H54 (cell line): ENCODE data around the gene PARD3.

Experiments used
- DNase-seq: peaks from one replicate; pipeline ENCODE4 v3.0.0; 2011; ENCODE audit warnings: low spot score, mixed read lengths; ENCODE audit not compliant: insufficient read length
- FAIRE-seq: peaks from 3 replicates; lab custom pipeline; 2011; peaks lifted over from hg19 to GRCh38; lab: Jason Lieb, UNC
- POLR2A ChIP-seq: IDR thresholded peaks from 2 replicates; pipeline ENCODE4 v1.6.1; 2011; ENCODE audit warnings: low read depth, mild to moderate bottlenecking, low read length

The PARD3 gene

DNA sequence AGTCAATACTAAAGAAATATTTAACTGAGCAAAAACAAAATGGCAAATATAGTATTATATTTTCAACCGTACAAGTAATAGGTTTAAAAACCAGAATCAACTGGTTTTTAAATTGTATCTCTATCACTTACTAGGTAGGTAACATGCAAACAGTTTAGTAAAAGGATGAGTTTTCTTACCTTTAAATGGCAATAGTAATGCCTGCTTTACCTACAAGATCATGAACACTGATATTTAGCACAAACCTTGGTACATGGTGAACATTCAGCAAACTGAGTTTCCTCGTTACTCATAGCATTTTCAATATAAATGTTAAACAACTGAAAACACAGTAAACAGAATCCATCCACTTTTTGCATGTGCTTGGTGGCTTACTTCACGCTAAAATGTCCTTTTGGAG, 389.1 kb downstream of the PARD3 start:
- TF ChIP-seq POLR2A = no peak
- no peak for DNase-seq
- peak; percentile 43 for FAIRE-seq

DNA sequence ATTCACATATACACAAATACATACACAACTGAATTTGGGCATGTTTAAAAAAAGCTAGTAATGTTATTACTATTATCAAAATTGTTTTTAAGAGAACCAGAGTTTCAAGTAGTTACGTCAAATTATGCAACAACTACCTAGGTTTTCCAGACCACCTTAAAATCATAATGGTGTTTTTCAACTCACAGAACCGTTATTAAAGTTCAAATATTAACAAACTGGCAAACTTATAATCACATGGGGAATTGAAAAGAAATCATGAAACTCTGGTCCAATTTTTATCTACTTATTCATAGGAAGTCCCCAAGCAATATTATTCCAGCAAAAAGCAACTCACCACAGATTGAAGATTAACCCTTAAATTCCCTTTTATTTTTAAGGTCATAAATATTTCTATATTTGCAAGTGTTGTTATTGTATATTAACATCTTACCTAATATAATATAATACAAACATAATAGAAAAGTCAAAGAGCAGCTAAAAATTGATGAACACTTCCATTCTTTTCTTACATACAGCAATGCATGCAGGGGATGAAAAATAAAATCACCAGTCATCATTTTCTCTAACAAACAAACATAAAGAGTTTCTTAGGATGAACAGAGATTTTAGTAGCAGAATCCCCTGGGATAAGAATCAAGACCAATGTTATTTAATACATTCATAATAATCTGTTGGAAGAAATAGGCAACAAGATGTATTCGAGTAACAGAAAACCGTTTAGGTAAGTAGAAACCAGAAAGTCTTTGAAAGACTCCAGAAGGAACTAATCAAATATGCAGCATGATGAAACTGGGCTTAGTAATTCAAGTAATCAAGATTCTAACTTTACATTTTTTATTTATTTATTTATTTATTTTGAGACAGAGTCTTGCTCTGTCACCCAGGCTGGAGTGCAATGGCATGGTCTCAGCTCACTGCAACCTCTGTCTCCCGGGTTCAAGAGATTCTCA, 391.1 kb downstream of the PARD3 start:
- DNase-seq = no peak
- FAIRE-seq = no peak
- TF ChIP-seq POLR2A = no peak

DNA sequence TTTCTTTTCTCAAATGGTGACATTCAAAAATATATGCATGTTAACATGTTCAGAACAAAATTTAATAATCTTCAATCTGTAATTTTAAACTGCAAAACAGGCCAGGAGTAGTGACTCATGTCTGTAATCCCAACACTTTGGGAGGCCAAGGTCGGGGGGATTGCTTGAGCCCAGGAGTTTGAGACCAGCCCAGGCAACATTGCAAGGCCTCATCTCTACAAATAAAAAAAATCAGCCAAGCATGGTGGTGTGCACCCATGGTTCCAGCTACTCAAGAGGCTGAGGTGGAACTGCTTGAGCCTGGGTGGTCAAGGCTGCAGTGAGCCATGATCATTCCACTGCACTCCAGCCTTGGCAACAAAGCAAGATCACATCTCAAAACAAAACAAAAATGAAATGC, 394.3 kb downstream of the PARD3 start:
- no peak for TF ChIP-seq POLR2A
- DNase-seq = no peak
- no peak for FAIRE-seq

DNA sequence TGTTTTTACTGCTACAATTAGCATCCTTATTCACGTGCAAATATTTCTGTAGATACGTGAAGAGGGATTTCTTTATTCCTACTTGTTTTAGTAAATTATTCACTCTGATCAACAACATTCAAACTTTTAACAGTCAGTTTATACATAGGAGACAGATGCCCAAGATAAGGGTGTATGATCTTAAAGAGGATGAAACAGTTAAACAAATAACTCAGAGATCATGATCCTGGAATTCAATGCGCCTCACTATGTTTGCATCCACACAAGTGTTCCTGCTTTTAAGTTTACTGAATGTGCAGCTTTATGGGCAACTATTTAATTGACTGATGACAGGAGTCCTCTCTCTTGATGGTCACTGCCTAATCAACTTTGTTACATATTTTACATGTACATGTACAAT, 394.8 kb downstream of the PARD3 start:
- FAIRE-seq = no peak
- TF ChIP-seq POLR2A = no peak
- no peak for DNase-seq

DNA sequence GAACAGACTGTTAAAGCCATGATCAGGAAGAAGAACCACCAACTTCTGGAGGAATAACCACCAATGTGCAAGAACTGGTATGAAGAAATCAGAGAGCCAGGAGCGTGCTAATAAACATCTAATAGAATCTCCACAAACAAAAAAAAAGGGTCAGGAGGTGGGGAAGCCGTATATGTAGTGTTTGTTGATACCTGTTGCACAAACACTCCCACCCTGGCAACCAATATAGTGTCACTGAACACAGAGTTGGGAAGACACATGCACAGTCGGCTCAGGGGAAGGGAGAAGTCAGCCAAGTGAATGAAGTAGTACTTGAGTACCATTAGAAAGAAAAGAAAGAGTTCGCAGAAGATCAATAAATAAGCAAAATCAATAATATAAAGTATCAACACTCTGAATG, 400.1 kb downstream of the PARD3 start:
- DNase-seq (no peak), FAIRE-seq (no peak)
- no peak for TF ChIP-seq POLR2A

DNA sequence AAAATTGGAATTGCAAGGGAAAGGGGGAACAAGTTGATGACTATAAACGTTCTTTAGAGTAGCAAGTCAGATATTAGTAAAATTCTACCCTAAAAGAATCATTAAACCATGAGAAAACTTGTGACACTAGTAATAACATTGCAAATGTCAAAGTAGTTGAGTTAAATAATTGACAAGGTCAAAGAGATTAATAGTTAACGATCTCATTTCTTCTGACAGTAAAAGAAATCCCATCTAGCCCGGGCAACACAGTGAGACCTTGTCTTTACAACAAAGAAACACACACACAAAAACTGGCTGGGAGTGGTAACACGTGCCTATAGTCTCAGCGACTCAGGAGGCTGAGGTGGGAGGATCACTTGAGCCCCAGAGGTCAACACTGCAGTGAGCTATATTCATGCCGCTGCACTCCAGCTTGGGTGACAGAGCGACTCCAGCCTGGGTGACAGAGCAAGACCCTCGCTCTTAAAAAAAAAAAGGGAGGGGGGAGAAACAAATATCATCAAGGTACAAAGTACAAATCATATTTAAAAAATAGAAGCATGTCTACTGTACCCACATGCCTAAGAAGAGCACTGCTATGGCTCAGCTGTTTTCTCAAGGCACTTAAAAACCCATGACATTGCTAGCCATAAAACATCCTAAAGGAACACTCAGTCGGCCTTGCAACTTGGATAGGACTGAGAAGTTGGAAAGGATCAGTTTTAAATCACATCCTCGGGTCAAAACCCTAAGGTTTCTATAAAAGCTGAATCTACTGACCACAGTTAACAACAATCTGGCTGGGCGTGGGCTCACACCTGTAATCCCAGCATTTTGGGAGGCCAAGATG, 401.1 kb downstream of the PARD3 start:
- DNase-seq = no peak
- FAIRE-seq = no peak
- TF ChIP-seq POLR2A = no peak

DNA sequence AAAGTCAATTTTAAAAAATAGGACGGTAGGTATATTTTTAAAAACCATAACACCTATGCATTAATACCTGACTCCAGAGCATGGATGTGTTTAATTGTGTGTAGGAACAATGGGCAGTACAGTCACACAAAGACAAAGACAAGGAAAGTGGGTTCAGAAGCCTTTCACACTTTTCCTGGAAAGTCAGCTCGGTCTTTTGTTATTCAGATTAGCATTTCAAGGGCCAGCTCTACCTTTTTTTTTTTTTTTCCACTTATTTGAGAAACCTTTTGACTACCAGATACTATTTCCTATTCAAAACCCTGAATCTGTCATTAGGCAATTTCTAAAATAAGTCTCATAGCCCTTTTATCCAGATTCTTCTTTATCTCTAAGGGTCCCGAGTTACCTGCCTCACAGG, 401.9 kb downstream of the PARD3 start:
- TF ChIP-seq POLR2A = no peak
- no peak for DNase-seq
- FAIRE-seq = no peak

DNA sequence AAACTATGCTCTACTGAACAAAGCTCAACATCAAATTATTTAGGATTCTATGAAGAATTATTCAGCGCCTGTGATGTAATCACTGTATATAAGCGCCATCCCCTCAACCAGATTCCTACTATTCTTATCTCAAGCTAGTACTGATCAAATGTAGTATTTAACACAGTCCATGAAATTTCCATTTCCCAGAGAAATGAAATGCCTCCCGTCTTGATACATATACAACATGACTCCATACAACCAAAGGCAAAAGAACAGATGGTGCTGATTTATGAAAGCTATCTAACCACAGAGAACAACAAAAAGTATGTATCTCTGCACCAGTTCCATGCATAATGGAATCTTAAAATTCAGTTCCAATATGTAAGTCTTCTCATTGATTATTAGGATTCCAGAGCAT, 406.1 kb downstream of the PARD3 start:
- DNase-seq = no peak
- FAIRE-seq = peak; percentile 55
- TF ChIP-seq POLR2A = no peak

DNA sequence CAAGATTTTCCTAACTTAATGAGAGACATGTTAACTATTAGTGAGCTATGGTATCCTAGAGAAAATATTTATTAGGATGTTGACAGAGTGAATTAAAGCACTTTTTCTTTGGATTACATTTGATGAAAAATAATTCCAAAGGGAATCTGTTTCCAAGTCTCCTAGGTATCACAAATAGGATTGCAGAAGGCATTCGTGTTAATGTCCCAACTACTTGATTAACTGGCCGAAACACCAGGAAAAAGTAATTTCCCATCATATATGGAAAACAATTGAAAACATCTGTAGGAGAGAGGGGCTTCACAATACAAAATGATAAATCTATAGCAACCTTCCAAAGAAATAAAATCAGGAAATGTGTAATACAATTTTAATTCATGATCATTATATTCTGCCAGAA, 406.7 kb downstream of the PARD3 start:
- no peak for DNase-seq
- no peak for FAIRE-seq
- no peak for TF ChIP-seq POLR2A

DNA sequence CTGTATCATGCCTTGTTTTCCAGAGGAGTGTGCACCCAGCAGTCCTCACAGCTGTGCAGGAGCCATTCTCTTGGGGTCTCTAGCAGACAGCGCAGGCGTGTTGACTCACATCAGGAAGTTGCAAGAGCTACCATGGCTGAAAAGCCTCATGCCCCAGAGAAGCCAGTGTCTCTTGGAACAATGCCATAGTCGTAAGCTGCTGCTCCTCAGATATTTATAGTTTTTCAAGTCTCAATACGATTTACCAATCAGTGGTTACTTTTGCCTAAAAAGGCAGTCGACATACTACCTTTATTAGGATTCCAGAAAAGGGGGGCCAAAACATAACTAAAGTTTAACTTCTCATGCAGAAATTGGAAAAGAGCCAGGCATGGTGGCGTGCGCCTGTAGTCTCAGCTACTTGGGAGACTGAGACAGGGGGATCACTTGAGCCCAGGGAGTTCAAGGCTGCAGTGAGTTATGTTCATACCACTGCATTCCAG, 407.7 kb downstream of the PARD3 start:
- FAIRE-seq (peak; percentile 11), DNase-seq (no peak)
- no peak for TF ChIP-seq POLR2A

DNA sequence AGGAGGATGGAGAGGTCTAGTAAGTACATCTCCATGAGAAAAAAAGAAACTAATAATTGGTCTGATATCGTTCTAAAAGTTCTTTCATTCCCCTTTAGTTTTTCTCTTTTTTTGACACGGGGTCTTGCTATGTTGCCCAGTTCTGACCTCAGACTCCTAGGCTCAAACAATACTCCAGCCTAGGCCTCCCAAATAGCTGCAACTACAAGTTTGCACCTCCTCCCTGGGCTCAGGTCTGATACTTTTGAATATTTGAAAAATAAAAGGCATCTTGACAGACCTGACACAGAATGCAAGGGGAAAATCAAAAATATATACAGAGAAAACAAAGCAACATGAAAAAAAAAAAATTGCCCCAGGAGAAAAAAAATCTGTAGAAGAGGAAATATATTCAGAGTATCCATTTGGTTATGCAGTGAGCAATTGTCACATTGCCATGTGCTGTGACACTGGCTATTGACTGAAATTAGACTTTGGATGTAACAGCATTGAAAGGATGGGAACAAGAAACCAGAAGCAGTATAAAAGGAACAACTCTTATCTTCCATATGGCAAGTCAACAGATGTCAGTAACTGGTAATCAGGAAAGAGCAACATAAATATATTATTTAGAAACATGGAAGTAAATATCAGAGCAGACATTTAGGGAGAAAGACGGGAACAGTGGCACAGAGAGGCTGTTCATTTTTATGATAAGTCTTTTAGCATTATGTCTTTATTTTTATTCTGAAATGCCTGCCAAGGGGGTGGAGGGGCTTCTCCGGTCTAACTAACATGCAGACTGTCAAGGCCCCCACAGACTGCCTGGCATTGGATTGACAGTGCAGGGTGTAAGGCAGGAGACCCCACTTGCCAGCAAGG, 408.4 kb downstream of the PARD3 start:
- TF ChIP-seq POLR2A = no peak
- no peak for DNase-seq
- FAIRE-seq = no peak

DNA sequence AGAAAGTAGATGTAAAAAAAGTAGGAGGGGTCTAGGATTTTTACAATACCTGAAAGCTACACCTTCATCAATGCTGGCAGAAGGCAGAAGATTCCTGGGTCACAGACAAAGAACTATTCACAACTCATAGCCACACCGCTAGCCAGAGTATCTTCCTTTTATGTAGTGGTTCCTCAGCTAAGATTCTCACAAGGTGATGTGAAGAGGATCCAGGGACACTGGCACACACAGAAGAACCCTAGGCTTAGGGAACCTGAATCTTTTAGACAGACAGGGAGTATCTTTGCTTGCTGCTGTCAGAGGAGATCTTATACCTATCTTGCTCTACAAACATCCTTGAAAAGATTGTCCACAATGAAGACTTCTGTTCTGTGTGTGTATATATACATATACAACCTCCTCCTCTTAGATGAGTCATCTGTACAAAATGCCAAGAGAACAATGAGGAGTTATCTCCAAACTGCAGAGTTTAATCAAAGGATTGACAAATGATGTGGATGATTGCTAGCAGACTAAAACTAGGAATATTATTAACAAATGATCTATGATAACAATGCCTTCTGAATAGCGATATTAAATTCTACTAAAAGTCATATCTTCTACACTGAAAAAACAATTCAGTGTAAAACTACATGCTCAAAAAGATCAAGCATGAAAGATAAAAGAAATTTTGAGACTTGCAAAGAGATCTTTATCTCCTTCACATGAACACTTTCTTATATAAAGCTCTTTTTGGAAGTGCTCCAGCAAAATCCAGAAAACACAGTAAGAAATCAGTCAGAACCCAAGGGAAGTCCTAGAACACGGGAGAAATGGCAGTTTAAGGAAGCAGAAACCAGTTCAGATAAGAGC, 409.3 kb downstream of the PARD3 start:
- DNase-seq (no peak), FAIRE-seq (peak; percentile 89)
- TF ChIP-seq POLR2A = no peak
